GM19463 (cell line): ENCODE measurements around the gene INPP4B.
"Not testable (repeated sequence)": the region's sequence is repeated elsewhere in the genome, so short reads cannot be mapped to it uniquely, and the experiment has no call there.

Experiments
- ATAC-seq: cut with Tn5 transposase; IDR thresholded peaks from one replicate; pipeline ENCODE4 v1.9.1; 2021; ENCODE audit warnings: mild to moderate bottlenecking, moderate library complexity; ENCODE audit not compliant: unreplicated experiment

Gene INPP4B

GRCh38 chr4:142419712-142420111 lies 426.4 kb downstream of the INPP4B start:
- ATAC-seq = no peak

- no peak for ATAC-seq
Observed at GRCh38 chr4:142418697-142419096, 427.4 kb downstream of the INPP4B start.

- no peak for ATAC-seq
Observed at GRCh38 chr4:142416711-142417275, 429.3 kb downstream of the INPP4B start.

GRCh38 chr4:142416121-142416520 lies 430.0 kb downstream of the INPP4B start:
- ATAC-seq = no peak

DNA sequence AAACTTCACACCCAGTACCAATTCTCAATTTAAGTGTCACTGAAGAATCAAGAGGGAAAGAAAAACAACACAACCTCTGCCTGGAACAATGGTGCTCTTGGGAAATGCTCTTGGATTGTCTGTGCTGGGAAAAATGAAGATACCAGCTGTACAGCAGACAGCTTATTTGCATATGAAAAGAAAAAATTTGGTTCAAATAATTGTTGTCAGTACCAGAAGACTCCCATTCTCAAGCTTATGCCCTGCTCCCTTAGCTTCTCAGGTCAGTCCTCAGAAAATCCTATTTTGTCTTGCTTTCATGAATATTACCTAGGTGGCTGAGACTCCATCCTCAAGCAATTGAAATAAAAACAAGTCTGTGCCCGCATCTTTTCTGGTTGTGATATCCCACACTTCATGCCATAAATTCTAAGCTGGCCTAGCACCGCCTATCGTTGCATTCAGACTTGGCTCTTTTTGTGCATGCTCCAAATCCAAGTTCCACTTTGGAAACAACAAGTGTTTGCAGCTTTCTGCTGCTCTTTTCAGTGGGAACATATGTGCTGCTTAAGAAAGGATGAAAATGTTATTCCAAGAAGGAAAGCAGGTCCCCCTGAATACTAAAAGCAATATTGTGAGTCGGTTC lies 431.6 kb downstream of the INPP4B start:
- ATAC-seq = no peak

DNA sequence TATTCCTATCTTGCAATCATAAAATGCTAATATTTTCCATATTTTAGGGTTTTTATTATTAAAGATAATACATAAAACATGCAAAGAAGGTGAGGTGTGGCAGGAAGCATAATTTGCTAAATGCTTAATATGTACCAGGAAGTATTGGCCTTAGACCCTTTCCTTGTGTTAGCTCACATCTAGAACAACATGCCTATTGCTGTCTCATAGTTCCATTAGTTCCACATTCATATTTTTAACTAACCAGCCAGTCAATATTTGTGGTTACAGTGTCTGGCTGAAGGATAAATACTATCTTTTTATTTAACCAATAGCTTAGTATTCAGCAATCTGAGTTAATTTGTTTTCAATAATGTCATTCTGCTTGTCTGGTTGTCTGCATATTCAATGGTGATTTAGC lies 432.6 kb downstream of the INPP4B start:
- ATAC-seq = no peak

GRCh38 chr4:142411993-142412392 lies 434.1 kb downstream of the INPP4B start:
- ATAC-seq = no peak

GRCh38 chr4:142408003-142408441 lies 438.1 kb downstream of the INPP4B start:
- no peak for ATAC-seq

- ATAC-seq = no peak
Observed at GRCh38 chr4:142407596-142407995, 438.5 kb downstream of the INPP4B start.

GRCh38 chr4:142406917-142407501 lies 439.1 kb downstream of the INPP4B start:
- ATAC-seq = no peak

DNA sequence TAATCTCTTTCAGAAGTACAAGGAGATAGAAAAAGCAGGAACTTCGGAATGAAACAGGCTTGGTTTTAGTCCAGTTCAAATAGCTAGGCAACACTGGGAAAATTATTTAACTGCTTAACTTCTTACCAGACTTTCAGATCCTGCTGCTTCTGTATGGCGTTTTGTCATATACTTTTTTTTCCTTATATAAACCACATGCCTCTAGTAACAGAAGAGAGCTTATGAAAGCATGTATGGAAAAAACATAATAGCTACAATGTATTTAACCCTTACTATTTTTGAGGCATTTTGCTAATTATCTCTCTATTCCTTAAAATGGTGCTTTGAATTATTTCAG lies 439.6 kb downstream of the INPP4B start:
- ATAC-seq = no peak

DNA sequence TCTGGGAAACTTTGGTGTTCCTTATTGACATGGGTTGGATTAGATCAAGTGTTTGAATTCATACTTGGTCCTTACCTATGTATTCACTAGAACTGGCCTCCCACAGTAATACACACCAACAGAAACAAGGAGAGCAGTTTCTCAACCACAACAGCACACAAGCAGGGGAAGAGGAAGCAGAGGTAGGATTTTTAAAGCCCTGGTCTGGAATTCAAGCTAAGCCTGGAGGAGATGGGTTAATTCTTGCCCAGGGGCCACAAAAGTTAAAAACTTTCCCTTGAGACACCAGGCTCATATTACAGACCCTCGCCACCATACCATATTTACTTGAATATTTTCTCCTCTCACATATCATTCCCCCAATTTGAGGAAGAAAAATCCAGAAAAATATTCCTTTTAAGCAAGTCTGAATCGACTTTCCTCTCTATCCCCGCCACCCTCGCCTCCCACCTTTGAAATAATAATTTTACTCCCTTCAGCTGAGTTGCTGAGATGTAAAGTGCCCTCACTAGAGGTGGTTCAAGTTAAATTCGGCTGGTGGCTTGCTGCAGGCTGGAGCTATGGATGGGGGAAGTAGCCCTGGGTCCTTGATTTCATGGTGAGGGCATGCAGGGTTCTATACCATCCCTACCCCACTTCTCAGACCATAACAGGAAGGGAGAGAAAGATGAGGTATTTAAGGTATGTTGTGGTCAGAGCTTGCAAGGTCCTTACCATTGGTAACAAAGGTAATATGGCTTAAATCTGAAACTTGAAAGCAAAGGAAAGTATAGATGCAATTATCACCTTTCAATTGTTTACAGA lies 440.2 kb downstream of the INPP4B start:
- ATAC-seq = peak; percentile 31

- ATAC-seq = peak; percentile 69
Observed at GRCh38 chr4:142405021-142405694, 440.9 kb downstream of the INPP4B start.

- ATAC-seq = no peak
Observed at GRCh38 chr4:142404191-142404611, 441.9 kb downstream of the INPP4B start.

- no peak for ATAC-seq
Observed at GRCh38 chr4:142402900-142403299, 443.2 kb downstream of the INPP4B start.

- ATAC-seq = no peak
Observed at GRCh38 chr4:142402156-142402555, 443.9 kb downstream of the INPP4B start.

DNA sequence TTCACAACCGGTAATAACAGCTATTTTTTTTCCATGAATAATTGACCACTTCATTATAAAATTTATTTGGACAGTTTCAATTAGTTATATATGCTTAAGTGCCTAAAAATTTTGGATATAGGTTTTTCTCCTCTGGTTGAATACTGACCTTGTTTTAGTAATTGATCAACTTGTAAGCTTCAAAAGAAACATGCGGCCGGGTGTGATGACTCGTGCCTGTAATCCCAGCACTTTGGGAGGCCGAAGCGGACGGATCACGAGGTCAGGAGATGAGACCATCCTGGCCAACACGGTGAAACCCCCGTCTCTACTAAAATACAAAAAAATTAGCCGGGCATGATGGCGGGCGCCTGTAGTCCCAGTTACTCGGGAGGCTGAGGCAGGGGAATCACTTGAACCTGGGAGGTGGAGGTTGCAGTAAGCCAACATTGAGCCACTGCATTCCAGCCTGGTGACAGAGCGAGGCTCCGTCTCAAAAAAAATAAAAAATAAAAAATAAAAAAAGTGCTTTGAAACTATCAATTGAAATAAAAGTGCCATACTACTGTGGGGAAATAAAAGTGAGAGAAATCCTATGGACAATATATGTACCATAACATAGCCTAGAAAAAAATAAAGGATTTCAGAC lies 448.6 kb downstream of the INPP4B start:
- ATAC-seq = not testable (repeated sequence)

DNA sequence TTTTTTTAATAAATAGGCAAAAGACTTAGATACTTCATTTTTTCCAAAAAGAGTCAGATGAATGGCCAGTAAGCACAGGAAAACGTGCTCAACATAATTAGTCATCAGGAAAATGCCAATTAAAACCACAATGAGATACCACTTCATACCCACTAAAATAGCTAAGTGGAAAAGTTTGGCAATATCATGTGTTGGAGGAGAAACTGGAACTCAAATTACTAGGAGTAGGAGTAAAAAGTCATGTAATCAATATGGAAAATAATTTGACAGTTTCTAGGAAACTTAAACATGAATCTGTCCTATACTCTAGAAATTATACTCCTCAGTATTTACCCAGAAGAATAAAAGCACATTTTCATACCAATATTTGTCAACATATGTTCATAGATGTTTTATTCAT lies 449.8 kb downstream of the INPP4B start:
- ATAC-seq = no peak

DNA sequence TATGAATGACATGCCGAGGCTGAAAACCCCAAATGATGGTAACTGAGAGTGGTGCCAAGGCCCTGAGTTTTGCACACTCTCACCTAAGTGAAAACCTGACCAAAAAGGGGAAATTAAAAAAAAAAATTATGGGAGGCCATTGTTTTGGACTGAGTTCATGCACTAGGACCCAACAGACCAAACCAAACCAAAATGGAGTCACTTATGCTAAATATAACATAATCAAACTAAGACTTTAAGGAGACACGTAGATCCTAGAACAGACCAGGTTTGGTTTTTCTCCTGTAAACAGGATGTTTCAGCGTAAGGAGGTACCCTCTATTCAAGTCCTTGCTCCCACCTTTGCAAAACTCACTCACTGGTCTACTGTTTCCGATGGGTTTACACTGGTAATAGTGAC lies 453.0 kb downstream of the INPP4B start:
- ATAC-seq = no peak

DNA sequence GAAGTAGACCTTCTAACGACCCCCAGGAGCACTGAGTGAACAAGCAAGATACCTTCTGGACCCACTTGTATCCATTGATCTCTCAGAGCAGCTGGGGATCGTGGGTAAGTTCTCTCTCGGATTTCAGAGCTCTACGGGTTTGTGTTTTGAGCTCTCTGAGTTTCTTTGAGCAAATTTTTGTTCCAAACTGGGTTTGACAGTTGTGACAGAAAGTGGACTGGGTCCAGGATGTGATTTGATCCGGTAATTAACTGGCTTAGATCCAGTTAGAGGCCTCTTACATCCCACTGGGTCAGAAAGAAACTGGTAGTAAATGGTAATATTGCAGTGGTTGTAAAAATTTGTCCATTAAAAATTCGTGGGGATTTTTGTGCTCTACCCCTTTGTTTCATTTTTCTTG lies 459.2 kb downstream of the INPP4B start:
- ATAC-seq = no peak

DNA sequence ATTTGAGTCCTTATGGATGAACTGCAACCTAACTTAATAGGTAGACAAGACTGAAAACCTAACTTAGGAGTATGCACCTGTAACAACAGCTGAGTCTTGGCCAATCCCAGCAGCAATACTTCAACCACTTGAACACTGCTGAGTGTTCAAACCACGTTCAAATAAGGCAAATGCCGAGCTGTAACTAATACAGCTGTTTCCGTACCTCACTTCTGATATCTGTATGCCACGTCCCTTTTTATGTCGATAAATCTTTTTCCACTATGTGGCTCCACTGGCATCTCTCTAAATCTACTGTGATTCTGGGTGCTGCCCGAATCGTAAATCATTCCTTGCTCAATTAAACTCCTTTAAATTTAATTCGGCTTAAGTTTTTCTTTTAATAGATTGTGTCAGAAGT lies 459.7 kb downstream of the INPP4B start:
- ATAC-seq = no peak
